ENCODE measurements around the gene UNC5CL. TPM values are rescaled to one million over a fixed set of nuclear protein-coding genes. Genes with fewer than 3 reads are reported as not detected.

The UNC5CL gene, protein sequence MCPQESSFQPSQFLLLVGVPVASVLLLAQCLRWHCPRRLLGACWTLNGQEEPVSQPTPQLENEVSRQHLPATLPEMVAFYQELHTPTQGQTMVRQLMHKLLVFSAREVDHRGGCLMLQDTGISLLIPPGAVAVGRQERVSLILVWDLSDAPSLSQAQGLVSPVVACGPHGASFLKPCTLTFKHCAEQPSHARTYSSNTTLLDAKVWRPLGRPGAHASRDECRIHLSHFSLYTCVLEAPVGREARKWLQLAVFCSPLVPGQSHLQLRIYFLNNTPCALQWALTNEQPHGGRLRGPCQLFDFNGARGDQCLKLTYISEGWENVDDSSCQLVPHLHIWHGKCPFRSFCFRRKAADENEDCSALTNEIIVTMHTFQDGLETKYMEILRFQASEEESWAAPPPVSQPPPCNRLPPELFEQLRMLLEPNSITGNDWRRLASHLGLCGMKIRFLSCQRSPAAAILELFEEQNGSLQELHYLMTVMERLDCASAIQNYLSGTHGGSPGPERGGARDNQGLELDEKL
- total RNA-seq, result 0.27 TPM
- long read RNA-seq, result 0 reads

DNA sequence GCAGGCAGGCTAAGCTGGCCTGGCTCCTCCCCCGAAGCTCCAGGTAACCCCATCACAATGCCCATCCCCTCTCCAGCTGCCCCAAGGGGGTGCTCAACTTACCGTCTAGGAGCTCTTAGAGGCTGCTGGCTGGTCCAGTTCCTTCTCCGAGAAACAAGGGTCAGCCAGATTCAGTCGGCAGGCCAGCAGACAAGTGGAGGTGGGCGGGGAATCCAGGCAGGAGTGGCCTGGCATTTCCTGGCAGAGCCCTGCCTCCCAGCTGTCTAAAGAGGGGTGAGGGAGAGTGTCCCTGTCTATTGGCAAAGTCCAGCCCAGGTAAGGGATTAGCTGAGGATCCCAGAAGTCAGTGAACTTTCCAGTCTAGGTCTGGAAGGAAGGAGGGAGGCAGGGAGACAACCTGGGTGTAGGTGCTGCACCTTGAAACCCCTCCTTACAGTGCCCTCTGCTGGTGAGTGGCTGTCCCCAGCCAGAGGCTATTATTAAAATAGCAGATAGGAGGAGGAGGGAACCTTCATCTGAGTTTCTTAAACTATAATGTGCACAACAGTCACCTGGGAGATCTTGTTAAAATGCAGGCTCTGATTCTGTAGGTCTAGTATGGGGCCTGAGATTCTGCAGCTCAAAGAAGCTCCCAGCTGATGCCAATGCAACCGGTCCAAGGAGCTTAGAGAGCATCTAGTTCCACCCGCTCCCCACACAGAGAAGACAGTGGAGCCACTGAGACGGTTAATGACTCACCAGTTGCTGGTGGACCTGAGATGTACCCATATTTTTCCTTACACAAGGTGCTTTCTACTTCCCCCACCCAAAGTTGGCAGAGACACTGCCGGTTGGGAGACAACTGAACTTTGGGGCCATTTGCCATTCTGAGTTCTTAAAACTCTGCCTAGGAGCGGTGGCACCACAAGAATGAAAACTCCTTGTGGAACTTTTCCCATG is at the start of gene UNC5CL:
Gene UNC5CL, minus strand, starts transcription at position 162 of the 939 bp plus-strand sequence. CDS start 4,147 bp downstream, outside the sequence.
- Histone ChIP-seq H3K4me3 (no peak within 1 kb of the TSS), H3K27me3 (ENCODE audit: low read depth) (no peaks in the 10 kb centered on the region), H3K4me1 (peaks cover 7% of the 10 kb centered on the region), H3K36me3 (no peaks in the 10 kb centered on the region), H3K27ac (replicated peaks) (no peak within 1 kb of the TSS), H3K9me3 (replicated peaks) (no peaks in the 10 kb centered on the region)
- TF ChIP-seq, protein P1, sequence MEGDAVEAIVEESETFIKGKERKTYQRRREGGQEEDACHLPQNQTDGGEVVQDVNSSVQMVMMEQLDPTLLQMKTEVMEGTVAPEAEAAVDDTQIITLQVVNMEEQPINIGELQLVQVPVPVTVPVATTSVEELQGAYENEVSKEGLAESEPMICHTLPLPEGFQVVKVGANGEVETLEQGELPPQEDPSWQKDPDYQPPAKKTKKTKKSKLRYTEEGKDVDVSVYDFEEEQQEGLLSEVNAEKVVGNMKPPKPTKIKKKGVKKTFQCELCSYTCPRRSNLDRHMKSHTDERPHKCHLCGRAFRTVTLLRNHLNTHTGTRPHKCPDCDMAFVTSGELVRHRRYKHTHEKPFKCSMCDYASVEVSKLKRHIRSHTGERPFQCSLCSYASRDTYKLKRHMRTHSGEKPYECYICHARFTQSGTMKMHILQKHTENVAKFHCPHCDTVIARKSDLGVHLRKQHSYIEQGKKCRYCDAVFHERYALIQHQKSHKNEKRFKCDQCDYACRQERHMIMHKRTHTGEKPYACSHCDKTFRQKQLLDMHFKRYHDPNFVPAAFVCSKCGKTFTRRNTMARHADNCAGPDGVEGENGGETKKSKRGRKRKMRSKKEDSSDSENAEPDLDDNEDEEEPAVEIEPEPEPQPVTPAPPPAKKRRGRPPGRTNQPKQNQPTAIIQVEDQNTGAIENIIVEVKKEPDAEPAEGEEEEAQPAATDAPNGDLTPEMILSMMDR (IDR thresholded peaks at IDR 0.05; ENCODE audit: borderline replicate concordance), result peak; percentile 77
- intact Hi-C loops (cut with micrococcal nuclease), result no loop called here
- DNase-seq, result no peak

DNA sequence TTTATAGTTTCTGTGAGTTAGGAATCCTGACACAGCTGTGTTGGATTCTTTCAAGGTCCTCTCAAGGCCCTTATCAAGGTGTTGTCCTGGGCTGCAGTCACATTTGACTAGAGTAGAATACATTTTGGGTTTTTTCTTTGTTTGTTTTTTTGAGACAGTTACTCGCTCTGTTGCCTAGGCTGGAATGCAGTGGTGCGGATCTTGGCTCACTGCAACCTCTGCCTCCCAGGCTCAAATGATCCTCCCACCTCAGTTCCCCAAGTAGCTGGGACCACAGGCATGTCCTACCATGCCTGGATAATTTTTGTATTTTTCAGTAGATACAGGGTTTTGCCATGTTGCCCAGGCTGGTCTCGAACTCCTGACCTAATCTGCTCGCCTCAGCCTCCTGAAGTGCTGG is 49.4 kb upstream of the UNC5CL start:
- no peak for DNase-seq
- TF ChIP-seq, protein P1 (IDR thresholded peaks at IDR 0.05; ENCODE audit: borderline replicate concordance), result no peak
- Histone ChIP-seq H3K36me3 (peaks cover 92% of the 10 kb centered on the region), H3K27ac (replicated peaks) (no peak overlapping the region), H3K9me3 (replicated peaks) (no peaks in the 10 kb centered on the region), H3K4me1 (peaks cover 13% of the 10 kb centered on the region), H3K4me3 (no peak overlapping the region), H3K27me3 (ENCODE audit: low read depth) (no peaks in the 10 kb centered on the region)
- intact Hi-C loops (cut with micrococcal nuclease), result no loop called here

DNA sequence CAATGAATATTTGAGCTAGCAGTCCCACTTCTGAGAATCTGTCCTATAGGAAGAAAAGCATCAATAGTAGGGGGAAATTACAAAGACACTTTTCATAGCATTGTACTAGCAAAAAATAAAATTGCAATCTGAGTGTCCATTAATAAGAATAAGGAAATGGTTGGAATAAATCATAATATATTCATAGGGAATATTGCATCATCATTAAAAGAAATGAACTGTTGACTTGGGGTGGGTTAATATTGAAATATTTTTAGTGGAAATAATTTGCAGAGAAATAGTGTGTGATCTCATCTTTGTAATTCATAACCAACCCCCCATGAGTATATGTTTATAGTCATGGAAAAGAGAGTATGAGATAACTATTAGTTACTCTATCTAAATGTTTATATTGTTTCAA is 46.2 kb upstream of the UNC5CL start:
- intact Hi-C loops (cut with micrococcal nuclease), result no loop called here
- DNase-seq, result no peak
- TF ChIP-seq, protein P1 (IDR thresholded peaks at IDR 0.05; ENCODE audit: borderline replicate concordance), result no peak
- H3K36me3 ChIP-seq, result peaks cover 84% of the 10 kb centered on the region
- no peak overlapping the region for H3K4me3 ChIP-seq
- H3K4me1 ChIP-seq, result peaks cover 5% of the 10 kb centered on the region
- no peaks in the 10 kb centered on the region for H3K9me3 ChIP-seq (replicated peaks)
- H3K27me3 ChIP-seq (ENCODE audit: low read depth), result no peaks in the 10 kb centered on the region
- H3K27ac ChIP-seq (replicated peaks), result no peak overlapping the region

DNA sequence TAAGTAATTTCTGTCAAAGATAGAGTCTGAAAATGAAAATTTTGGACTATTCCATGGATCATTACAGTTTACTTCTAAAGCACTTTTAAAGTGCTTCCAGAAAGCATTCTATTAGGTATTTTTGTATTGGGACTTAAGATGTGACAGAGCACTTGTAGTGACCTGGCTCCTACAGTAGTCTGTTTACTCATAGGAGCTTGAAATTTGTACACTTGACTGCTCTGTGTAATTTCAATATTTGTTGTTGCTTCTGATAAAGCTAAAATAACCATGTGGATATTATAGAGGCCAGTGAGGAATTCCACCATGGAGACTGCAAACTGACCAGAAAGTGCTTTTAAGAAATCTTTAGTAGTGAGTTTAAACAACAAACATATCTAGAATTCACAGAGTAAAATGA is 44.1 kb upstream of the UNC5CL start:
- intact Hi-C loops (cut with micrococcal nuclease), result no loop called here
- Histone ChIP-seq H3K9me3 (replicated peaks) (no peaks in the 10 kb centered on the region), H3K4me3 (no peak overlapping the region), H3K27me3 (ENCODE audit: low read depth) (no peaks in the 10 kb centered on the region), H3K27ac (replicated peaks) (no peak overlapping the region), H3K36me3 (peaks cover 84% of the 10 kb centered on the region), H3K4me1 (peaks cover 5% of the 10 kb centered on the region)
- no peak for DNase-seq
- TF ChIP-seq, protein P1 (IDR thresholded peaks at IDR 0.05; ENCODE audit: borderline replicate concordance), result no peak

DNA sequence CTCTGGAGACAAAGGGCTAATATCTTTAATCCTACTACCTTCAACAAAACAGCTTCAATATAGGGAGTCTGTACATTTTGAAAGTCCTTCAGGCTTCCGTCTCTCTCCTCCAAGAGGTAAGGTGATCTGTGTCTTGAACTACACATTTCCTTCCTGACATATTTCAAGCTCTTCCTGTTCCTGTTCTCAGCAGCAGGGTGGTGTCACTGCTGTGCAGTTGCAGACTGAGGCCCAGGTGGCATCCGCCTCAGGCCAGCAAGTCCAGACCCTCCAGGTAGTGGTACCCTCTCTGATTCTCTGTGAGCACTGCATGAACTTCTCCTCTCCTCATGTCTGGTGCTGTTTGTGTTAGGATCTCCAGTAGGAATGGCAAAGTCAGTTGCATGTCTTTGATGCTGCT is 41.6 kb upstream of the UNC5CL start:
- Histone ChIP-seq H3K36me3 (peaks cover 61% of the 10 kb centered on the region), H3K4me3 (no peak overlapping the region), H3K4me1 (peaks cover 16% of the 10 kb centered on the region), H3K27ac (replicated peaks) (no peak overlapping the region), H3K27me3 (ENCODE audit: low read depth) (no peaks in the 10 kb centered on the region), H3K9me3 (replicated peaks) (no peaks in the 10 kb centered on the region)
- TF ChIP-seq, protein P1 (IDR thresholded peaks at IDR 0.05; ENCODE audit: borderline replicate concordance), result no peak
- DNase-seq, result no peak
- intact Hi-C loops (cut with micrococcal nuclease), result no loop called here
